Uterus (tissue), 4 donors: ENCODE data around the gene TRABD2B. TPM values are rescaled to one million over a fixed set of nuclear protein-coding genes. Genes with fewer than 3 reads are reported as not detected.

Experiments
- DNase-seq, 2 donors: peaks; one replicate each; pipeline ENCODE4 v3.0.0-alpha.2; 2019 to 2020
- H3K27ac ChIP-seq, 2 donors: fragments of 200-600 bp; sonication (generic); 1 replicate in 1 of 2; 2 replicates in 1 of 2; pipeline ENCODE4 v1.5.1; 2016 to 2018
- H3K27me3 ChIP-seq, 2 donors: fragments of 200-600 bp; sonication (generic); one replicate each; pipeline ENCODE4 v1.5.1; 2018 to 2019; ENCODE audit warnings: control low read depth in 1 of 2
- H3K36me3 ChIP-seq, 2 donors: fragments of 200-600 bp; sonication (generic); one replicate each; pipeline ENCODE4 v1.5.1; 2019; ENCODE audit warnings: control low read depth in 1 of 2
- H3K4me1 ChIP-seq, 2 donors: fragments of 200-600 bp; sonication (generic); one replicate each; pipeline ENCODE4 v1.5.1; 2018 to 2019; ENCODE audit warnings: control low read depth in 1 of 2
- H3K4me3 ChIP-seq, 2 donors: fragments of 200-600 bp; sonication (generic); 1 replicate in 1 of 2; 2 replicates in 1 of 2; pipeline ENCODE4 v1.5.1; 2018 to 2019; ENCODE audit warnings: mild to moderate bottlenecking in 1 of 2
- H3K9me3 ChIP-seq, 2 donors: fragments of 200-600 bp; sonication (generic); one replicate each; pipeline ENCODE4 v1.5.1; 2019; ENCODE audit warnings: control low read depth in 1 of 2
- POLR2A ChIP-seq, 2 donors: fragments of 450-650 bp; IDR thresholded peaks; one replicate each; pipeline ENCODE4 v1.6.1; 2016; ENCODE audit warnings: antibody characterized with exemption in 2 of 2, mild to moderate bottlenecking in 1 of 2, moderate library complexity in 1 of 2
- intact Hi-C: fragments of 100-400 bp; cut with DNase I; formaldehyde crosslinking; loops from one replicate; pipeline ENCODE4 v1.15.1; 2023; ENCODE audit warnings: low total_unique reads
- total RNA-seq, 4 donors: library from RNA; depleted of rRNA in 3 of 4; stranded (reverse); fragments of >200 nt in 3 of 4; gene quantifications; one replicate each; pipeline versions ENCODE4 v1.1.0 to v1.2.4, GENCODE V29; 2014 to 2023
- TF ChIP-seq, protein P1 (sequence below), 4 experiments: fragments of 200-600 bp in 2 of 4; fragments of 450-650 bp in 2 of 4; sonication (generic) in 2 of 4; IDR thresholded peaks; one replicate each; pipeline ENCODE4 v1.5.1; 2016 to 2019; ENCODE audit warnings: antibody characterized with exemption in 4 of 4, mild to moderate bottlenecking in 2 of 4, moderate library complexity in 1 of 4
- donor health status: DM: yes; HTN: yes; CAD: no.

The TRABD2B gene
- total RNA-seq, 4 donors from 2014 or later, result under 0.01 to 1.6 (median 1.0) TPM

- H3K36me3 ChIP-seq, result no peaks in the 10 kb centered on the region
- no peak for DNase-seq
- H3K4me1 ChIP-seq, result peaks cover 0 to 12% of the 10 kb centered on the region in 2 donors
- H3K27me3 ChIP-seq, result peaks cover 20% of the 10 kb centered on the region in 2 donors
- TF ChIP-seq POLR2A (IDR thresholded peaks at IDR 0.05), result no peak
- TF ChIP-seq, protein P1, sequence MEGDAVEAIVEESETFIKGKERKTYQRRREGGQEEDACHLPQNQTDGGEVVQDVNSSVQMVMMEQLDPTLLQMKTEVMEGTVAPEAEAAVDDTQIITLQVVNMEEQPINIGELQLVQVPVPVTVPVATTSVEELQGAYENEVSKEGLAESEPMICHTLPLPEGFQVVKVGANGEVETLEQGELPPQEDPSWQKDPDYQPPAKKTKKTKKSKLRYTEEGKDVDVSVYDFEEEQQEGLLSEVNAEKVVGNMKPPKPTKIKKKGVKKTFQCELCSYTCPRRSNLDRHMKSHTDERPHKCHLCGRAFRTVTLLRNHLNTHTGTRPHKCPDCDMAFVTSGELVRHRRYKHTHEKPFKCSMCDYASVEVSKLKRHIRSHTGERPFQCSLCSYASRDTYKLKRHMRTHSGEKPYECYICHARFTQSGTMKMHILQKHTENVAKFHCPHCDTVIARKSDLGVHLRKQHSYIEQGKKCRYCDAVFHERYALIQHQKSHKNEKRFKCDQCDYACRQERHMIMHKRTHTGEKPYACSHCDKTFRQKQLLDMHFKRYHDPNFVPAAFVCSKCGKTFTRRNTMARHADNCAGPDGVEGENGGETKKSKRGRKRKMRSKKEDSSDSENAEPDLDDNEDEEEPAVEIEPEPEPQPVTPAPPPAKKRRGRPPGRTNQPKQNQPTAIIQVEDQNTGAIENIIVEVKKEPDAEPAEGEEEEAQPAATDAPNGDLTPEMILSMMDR (IDR thresholded peaks at IDR 0.05), result no peak
- no peak overlapping the region for H3K27ac ChIP-seq
- no peaks in the 10 kb centered on the region for H3K9me3 ChIP-seq
- intact Hi-C loops, result loop anchor here (10.0 kb wide), 1 partner anchor 277 kb away; the partner anchor contains the start of gene FOXD2
- no peak overlapping the region for H3K4me3 ChIP-seq
Measured at GRCh38 chr1:47711848-47712492, 285.2 kb downstream of the TRABD2B start.

DNA sequence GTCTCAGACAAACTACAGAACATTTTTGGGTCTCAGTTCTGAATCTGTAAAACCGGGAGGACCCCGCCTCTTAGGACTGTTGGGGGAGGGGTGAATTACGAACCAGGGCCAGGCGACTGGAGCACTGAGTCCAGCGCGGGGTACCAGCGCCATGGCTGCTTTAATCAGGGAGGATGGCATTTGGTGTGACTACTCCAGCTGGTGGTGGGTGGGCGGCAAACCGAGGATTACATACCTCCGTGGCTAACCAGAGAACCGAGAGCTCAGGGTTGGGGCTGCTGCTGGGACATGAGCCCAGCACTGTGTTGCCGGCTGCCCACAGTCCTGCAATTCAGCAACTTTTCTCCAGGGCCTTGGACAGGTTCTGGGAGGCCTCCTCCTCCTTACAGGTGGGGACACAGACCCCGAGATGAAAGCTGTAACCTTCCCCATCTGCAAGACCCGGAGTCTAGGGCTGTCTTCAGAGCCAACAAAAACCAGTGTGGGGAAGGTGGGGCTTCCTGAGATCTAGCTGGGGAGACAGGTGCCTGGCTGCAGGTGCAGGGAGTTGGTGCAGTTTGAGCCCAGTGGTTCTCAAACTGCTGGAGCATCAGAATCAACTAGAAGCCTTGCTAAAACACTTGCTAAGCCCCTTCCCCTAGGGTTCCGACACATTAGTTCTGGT, 285.9 kb downstream of the TRABD2B start:
- Histone ChIP-seq H3K27ac (no peak overlapping the region), H3K36me3 (no peaks in the 10 kb centered on the region), H3K4me3 (no peak overlapping the region), H3K27me3 (peaks cover 20% of the 10 kb centered on the region in 2 donors), H3K9me3 (no peaks in the 10 kb centered on the region), H3K4me1 (peaks cover 0 to 12% of the 10 kb centered on the region in 2 donors)
- no peak for DNase-seq
- TF ChIP-seq POLR2A (IDR thresholded peaks at IDR 0.05), result no peak
- TF ChIP-seq, protein P1 (IDR thresholded peaks at IDR 0.05), result no peak
- intact Hi-C loops, result loop anchor here (10.0 kb wide), 1 partner anchor 277 kb away; the partner anchor contains the start of gene FOXD2

Other genes starting within 250 kb of the TRABD2B start
- gene SLC5A9, start 225.3 kb upstream of the TRABD2B start, total RNA-seq, result under 1 TPM in 2 of 4 donors, not detected in 2; 0.21 to 0.82 TPM